DND-41 (cell line): Measurements from ENCODE around the gene ICAM5.

Experiments
- EZH2 ChIP-seq: IDR thresholded peaks from 3 replicates; pipeline ENCODE4 v1.6.1; 2012; ENCODE audit warnings: borderline replicate concordance, low read depth, mild to moderate bottlenecking, moderate library complexity, low read length, inconsistent platforms; ENCODE audit not compliant: severe bottlenecking
- TF ChIP-seq, protein P1 (sequence below): IDR thresholded peaks from 2 replicates; pipeline ENCODE4 v1.5.1; 2012; ENCODE audit warnings: borderline replicate concordance, low read length, moderate library complexity, mild to moderate bottlenecking; ENCODE audit not compliant: poor library complexity, severe bottlenecking; ENCODE audit errors: extremely low read depth

GRCh38 chr19:10243606-10244005, 46.1 kb upstream of the ICAM5 start:
- TF ChIP-seq, protein P1, sequence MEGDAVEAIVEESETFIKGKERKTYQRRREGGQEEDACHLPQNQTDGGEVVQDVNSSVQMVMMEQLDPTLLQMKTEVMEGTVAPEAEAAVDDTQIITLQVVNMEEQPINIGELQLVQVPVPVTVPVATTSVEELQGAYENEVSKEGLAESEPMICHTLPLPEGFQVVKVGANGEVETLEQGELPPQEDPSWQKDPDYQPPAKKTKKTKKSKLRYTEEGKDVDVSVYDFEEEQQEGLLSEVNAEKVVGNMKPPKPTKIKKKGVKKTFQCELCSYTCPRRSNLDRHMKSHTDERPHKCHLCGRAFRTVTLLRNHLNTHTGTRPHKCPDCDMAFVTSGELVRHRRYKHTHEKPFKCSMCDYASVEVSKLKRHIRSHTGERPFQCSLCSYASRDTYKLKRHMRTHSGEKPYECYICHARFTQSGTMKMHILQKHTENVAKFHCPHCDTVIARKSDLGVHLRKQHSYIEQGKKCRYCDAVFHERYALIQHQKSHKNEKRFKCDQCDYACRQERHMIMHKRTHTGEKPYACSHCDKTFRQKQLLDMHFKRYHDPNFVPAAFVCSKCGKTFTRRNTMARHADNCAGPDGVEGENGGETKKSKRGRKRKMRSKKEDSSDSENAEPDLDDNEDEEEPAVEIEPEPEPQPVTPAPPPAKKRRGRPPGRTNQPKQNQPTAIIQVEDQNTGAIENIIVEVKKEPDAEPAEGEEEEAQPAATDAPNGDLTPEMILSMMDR, result no peak
- no peak for TF ChIP-seq EZH2
